Measurements from ENCODE around the gene MEPE. TPM values are rescaled to one million over a fixed set of nuclear protein-coding genes. Genes with fewer than 3 reads are reported as not detected.

MEPE gene
- total and polyA plus RNA-seq, 2 experiments from 2014 or later, result not detected

DNA sequence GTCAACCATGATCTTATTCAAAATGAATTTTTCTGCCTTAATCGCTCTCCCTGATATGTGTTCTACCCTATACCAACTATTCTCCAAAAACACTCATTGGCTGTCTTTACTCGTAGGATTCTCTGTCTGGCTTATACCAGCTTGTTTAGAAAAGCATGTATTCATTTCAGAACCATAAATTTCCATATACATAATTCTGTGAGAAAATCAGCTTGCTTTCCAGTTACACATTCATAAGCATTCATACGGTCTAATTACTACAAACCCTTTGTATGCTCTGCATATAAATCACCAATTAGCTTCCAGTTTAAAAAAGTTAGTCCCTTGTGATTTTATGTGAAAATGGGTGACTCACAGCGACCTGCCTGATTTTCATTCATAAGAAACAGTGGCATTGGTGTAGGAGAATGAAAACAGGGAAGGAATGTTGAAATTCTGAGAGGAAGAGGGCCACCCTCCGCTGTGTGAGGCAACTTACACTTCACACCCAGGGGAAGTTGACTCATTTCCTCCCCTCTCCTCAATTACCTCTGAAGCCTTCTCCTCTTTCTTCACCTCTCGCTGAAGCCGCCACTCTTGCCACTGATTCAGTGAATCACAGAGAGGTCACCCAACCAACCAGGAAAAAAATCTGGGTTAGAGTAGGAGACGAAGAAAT is 63.3 kb downstream of the MEPE start:
- TF ChIP-seq EZH2 (IDR thresholded peaks at IDR 0.05; ENCODE audit: insufficient read depth, poor library complexity, severe bottlenecking) (no peak), EZH2phosphoT487 (IDR thresholded peaks at IDR 0.05; ENCODE audit: insufficient read depth, low read depth) (no peak)
- Histone ChIP-seq H3K9ac (no peak overlapping the region), H3K4me3 (no peak overlapping the region), H3K79me2 (ENCODE audit: insufficient read depth) (no peaks in the 10 kb centered on the region), H4K20me1 (ENCODE audit: insufficient read depth) (no peaks in the 10 kb centered on the region), H3K36me3 (ENCODE audit: low read depth) (no peaks in the 10 kb centered on the region), H3K27me3 (replicated peaks; ENCODE audit: insufficient read depth) (peaks cover 42% of the 10 kb centered on the region), H2AFZ (no peak overlapping the region), H3F3A (ENCODE audit: insufficient read depth) (peaks cover 12% of the 10 kb centered on the region; the same call in 1 of the 2 replicates), H3K27ac (no peak overlapping the region), H3K9me2 (ENCODE audit: insufficient read depth) (no peaks in the 10 kb centered on the region), H3K4me2 (ENCODE audit: unreplicated experiment) (peak overlapping the region; percentile 46), H3K4me1 (ENCODE audit: insufficient read depth) (peaks cover 13% of the 10 kb centered on the region), H3K9me3 (ENCODE audit: low read depth) (no peaks in the 10 kb centered on the region)
- WGBS, 2 experiments (ENCODE audit: low coverage in 1 of 2, low lambda C conversion rate in 2 of 2, missing lambda C conversion rate in 2 of 2), result 21 to 24% methylated on average over 8 of the region's 8 CpGs
- peak; percentile 75 for DNase-seq
- in situ Hi-C loops (cut with MboI), result no loop called here

Other genes starting within 250 kb of the MEPE start
- not detected in 2 replicates for gene DSPP, start 224.4 kb upstream of the MEPE start, total RNA-seq (2014; rRNA removed; shearing (Covaris generic))
- not detected in 2 replicates for gene DSPP, start 224.4 kb upstream of the MEPE start, polyA plus RNA-seq (2016; fragmentation: Nextera tagmentation; extraction: Ambion mirVana)
- gene DMP1, start 182.7 kb upstream of the MEPE start, total RNA-seq (2014; rRNA removed; shearing (Covaris generic)), result not detected in 2 replicates
- gene DMP1, start 182.7 kb upstream of the MEPE start, polyA plus RNA-seq (2016; fragmentation: Nextera tagmentation; extraction: Ambion mirVana), result not detected in 2 replicates
- not detected in 2 replicates for gene IBSP, start 33.4 kb upstream of the MEPE start, total RNA-seq (2014; rRNA removed; shearing (Covaris generic))
- not detected in 2 replicates for gene IBSP, start 33.4 kb upstream of the MEPE start, polyA plus RNA-seq (2016; fragmentation: Nextera tagmentation; extraction: Ambion mirVana)
- 2.7 and 3.1 TPM in 2 replicates for gene SPP1, start 142.7 kb downstream of the MEPE start, total RNA-seq (2014; rRNA removed; shearing (Covaris generic))
- 3.5 and 4.4 TPM in 2 replicates for gene SPP1, start 142.7 kb downstream of the MEPE start, polyA plus RNA-seq (2016; fragmentation: Nextera tagmentation; extraction: Ambion mirVana)
- gene PKD2, start 174.7 kb downstream of the MEPE start, total RNA-seq (2014; rRNA removed; shearing (Covaris generic)), result 125 and 136 TPM in 2 replicates
- 33.0 and 35.0 TPM in 2 replicates for gene PKD2, start 174.7 kb downstream of the MEPE start, polyA plus RNA-seq (2016; fragmentation: Nextera tagmentation; extraction: Ambion mirVana)

Measured in GM23248 (cell line).